ENCODE results near the gene ZNF808. TPM values are rescaled to one million over a fixed set of nuclear protein-coding genes. Genes with fewer than 3 reads are reported as not detected.
"Not testable (repeated sequence)": the region's sequence is repeated elsewhere in the genome, so short reads cannot be mapped to it uniquely, and the experiment has no call there.

The ZNF808 gene
- total RNA-seq = 10 to 100 TPM; 11.3 to 18.7 (median 14.2) TPM

DNA sequence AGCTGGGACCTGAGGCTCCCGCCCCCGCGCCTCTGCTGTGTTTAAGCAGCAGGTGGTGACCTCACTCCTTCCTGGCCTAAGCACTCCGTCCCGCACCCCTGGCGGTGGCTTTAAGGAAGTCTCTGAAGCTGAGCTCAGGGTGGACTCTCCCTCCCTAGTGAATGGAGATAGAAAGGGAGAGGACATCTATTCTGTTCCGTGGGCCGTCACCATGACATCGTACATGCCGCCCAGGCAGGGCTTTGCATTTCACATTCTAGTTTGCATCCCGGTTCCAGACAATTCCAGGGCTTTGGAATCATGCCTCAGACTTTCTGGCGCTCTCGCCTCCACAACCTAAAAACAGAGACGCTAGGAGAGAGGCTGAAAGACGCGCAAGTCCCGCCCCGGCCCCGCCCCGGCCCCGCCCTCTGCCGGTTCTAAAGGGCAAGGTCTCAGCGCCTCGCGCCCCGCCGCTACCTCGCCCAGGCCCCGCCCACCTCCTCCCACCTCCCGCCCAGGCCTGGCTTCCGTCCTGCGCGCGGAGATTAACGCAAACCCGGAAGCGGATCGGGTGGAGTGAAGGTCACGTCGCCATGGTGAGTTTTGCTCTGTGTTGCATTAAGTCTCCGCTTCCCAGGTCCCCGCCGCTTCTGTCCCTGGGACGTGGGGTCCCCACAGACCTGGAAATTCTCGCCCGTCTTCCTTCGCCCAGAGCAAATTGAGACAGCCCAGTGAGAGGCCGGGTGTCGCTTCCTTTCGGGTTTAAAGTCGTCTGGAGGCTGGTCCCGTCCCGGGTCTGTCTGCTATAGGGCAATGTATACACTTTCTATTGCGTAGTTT, at the start of gene ZNF808:
Gene ZNF808, plus strand, starts transcription at position 535 of the 822 bp plus-strand sequence. CDS start 15,617 bp downstream, outside the sequence.
- intact Hi-C loops (cut with DNase I) = loop anchor here (5.0 kb wide), 2 partner anchors 40 to 165 kb away; no protein-coding TSS in a partner anchor
- H3K4me1 ChIP-seq = peaks cover 12 to 27% (median 16%) of the 10 kb centered on the region in 4 donors
- TF ChIP-seq EP300 (IDR thresholded peaks at IDR 0.05) (no peak), POLR2AphosphoS5 (IDR thresholded peaks at IDR 0.05) (peak; percentile 71 to 72), POLR2A (IDR thresholded peaks at IDR 0.05; ENCODE audit: low read depth) (no peak)
- TF ChIP-seq, protein P1, sequence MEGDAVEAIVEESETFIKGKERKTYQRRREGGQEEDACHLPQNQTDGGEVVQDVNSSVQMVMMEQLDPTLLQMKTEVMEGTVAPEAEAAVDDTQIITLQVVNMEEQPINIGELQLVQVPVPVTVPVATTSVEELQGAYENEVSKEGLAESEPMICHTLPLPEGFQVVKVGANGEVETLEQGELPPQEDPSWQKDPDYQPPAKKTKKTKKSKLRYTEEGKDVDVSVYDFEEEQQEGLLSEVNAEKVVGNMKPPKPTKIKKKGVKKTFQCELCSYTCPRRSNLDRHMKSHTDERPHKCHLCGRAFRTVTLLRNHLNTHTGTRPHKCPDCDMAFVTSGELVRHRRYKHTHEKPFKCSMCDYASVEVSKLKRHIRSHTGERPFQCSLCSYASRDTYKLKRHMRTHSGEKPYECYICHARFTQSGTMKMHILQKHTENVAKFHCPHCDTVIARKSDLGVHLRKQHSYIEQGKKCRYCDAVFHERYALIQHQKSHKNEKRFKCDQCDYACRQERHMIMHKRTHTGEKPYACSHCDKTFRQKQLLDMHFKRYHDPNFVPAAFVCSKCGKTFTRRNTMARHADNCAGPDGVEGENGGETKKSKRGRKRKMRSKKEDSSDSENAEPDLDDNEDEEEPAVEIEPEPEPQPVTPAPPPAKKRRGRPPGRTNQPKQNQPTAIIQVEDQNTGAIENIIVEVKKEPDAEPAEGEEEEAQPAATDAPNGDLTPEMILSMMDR (IDR thresholded peaks at IDR 0.05) = peak; percentile 49 to 70 (median 70)
- peak; percentile 99 for DNase-seq (ENCODE audit: extremely low spot score)
- 0% methylated on average over 25 of the region's 54 CpGs for WGBS
- no peaks in the 10 kb centered on the region for H3K27me3 ChIP-seq
- H3K36me3 ChIP-seq = no peaks in the 10 kb centered on the region
- H3K27ac ChIP-seq (replicated peaks in 1 of 4) = peak within 1 kb of the TSS; percentile 83 to 95 (median 92)
- H3K9me3 ChIP-seq = no peaks in the 10 kb centered on the region
- peak within 1 kb of the TSS; percentile 68 to 81 (median 74) for H3K4me3 ChIP-seq

DNA sequence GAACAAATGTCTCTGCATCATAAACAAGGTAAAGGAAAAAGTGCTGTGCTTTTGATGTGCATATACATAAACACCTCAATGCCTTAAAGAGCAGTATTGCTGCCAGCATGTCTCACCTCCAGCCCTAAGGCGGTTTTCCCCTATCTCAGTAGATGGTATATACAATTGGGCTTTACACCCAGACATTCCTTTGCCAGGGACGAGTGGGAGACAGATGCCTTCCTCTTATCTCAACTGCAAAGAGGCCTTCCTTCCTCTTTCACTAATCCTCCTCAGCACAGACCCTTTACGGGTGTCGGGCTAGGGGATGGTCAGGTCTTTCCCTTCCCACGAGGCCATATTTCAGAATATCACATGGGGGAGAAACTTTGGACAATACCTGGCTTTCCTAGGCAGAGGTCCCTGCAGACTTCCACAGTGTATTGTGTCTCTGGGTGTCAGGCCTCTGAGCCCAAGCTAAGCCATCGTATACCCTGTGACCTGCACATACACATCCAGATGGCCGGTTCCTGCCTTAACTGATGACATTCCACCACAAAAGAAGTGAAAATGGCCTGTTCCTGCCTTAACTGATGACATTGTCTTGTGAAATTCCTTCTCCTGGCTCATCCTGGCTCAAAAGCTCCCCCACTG, 43.2 kb upstream of the ZNF808 start:
- H3K27me3 ChIP-seq; H3K4me3 ChIP-seq; DNase-seq (ENCODE audit: extremely low spot score); H3K27ac ChIP-seq (replicated peaks in 1 of 4); intact Hi-C loops (cut with DNase I); H3K36me3 ChIP-seq; H3K4me1 ChIP-seq: not testable (repeated sequence)
- 51% methylated on average over 7 of the region's 7 CpGs for WGBS
- H3K9me3 ChIP-seq = peaks cover 0 to 88% (median 83%) of the 10 kb centered on the region in 4 donors

DNA sequence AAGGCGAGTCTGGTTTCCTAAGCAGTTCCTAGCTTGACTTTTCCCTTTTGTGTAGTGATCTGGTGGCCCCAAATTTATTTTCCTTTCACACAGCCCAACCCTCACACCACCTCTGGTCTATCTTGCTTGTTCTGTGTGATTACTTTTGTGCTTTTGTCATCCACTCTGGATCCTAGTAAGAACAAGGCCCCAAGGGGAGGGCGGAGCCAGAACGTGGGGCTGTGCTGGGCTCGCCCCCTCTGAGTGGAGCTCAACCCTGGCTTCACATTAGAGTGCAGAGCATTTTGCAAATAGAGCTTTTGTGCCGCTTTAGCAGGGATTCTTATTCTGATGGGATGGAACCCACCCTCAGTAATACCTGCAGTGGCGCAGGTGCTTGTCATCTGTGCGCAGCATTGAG, 42.4 kb upstream of the ZNF808 start:
- H3K27me3 ChIP-seq; DNase-seq (ENCODE audit: extremely low spot score); H3K4me1 ChIP-seq; H3K4me3 ChIP-seq; H3K36me3 ChIP-seq; intact Hi-C loops (cut with DNase I); H3K27ac ChIP-seq (replicated peaks in 1 of 4): not testable (repeated sequence)
- H3K9me3 ChIP-seq = peaks cover 0 to 87% (median 79%) of the 10 kb centered on the region in 4 donors
- 45% methylated on average over 7 of the region's 7 CpGs for WGBS

DNA sequence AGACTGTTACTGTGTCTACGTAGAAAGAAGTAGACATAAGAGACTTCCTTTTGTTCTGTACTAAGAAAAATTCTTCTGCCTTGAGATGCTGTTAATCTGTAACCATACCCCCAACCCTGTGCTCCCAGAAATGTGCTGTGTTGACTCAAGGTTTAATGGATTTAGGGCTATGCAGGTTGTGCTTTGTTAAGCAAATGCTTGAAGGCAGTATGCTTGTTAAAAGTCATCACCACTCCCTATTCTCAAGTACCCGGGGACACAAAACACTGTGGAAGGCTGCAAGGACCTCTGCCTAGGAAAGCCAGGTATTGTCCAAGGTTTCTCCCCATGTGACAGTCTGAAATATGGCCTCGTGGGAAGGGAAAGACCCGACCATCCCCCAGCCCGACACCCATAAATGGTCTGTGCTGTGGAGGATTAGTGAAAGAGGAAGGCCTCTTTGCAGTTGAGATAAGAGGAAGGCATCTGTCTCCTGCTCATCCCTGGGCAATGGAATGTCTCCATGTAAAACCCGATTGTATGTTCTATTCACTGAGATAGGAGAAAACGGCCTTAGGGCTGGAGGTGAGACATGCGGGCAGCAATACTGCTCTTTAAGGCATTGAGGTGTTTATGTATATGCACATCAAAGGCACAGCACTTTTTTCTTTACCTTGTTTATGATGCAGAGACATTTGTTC, 41.8 kb upstream of the ZNF808 start:
- H3K4me1 ChIP-seq; DNase-seq (ENCODE audit: extremely low spot score); intact Hi-C loops (cut with DNase I); H3K4me3 ChIP-seq; H3K36me3 ChIP-seq; H3K27me3 ChIP-seq; H3K27ac ChIP-seq (replicated peaks in 1 of 4): not testable (repeated sequence)
- peaks cover 0 to 82% (median 73%) of the 10 kb centered on the region in 4 donors for H3K9me3 ChIP-seq
- WGBS = 15% methylated on average over 8 of the region's 8 CpGs

DNA sequence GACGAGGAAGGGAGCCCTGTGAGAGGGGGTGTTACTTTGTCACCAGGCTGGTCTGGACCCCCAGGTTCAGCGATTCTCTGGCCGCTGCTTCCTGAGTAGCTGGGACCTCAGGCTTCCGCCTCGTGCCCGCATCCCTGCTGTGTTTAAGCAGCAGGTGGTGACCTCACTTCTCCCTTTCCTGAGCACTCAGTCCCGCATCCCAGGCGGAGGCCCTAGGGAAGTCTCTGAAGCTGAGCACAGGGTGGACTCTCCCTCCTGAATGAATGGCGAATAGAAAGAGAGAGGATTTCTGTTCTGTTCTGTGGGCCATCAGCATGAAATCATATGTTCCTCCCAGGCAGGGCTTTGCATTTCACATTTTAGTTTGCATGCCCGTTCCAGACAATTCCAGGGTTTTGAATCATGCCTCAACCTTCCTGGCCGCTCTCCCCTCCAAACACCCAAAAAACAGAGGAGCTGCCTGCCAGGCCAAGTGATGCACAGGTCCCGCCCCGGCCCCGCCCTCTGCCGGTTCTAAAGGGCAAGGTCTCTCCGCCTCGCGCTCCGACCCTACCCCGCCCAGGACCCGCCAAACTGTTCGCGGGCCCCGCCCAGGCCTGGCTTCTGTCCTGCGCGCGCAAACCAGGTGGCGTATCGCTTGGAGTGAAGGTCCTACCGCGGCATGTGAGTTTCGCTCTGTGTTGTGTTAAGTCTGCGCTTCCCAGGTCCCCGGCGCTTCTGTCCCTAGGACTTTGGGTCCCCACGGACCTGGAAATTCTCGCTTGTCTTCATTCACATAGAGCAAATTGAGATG, 35.1 kb upstream of the ZNF808 start:
- intact Hi-C loops (cut with DNase I) = no loop called here
- Histone ChIP-seq H3K36me3 (peaks cover 0 to 8% (median 2%) of the 10 kb centered on the region in 4 donors), H3K9me3 (peaks cover 0 to 71% (median 31%) of the 10 kb centered on the region in 4 donors), H3K4me1 (peaks cover 0 to 15% (median 0%) of the 10 kb centered on the region in 4 donors), H3K27ac (replicated peaks in 1 of 4) (no peak overlapping the region), H3K4me3 (peak overlapping the region; percentile 34 to 48 (median 46)), H3K27me3 (no peaks in the 10 kb centered on the region)
- TF ChIP-seq, protein P1 (IDR thresholded peaks at IDR 0.05) = no peak
- TF ChIP-seq EP300 (IDR thresholded peaks at IDR 0.05) (no peak), POLR2A (IDR thresholded peaks at IDR 0.05; ENCODE audit: low read depth) (no peak), POLR2AphosphoS5 (IDR thresholded peaks at IDR 0.05) (no peak)
- DNase-seq (ENCODE audit: extremely low spot score) = no peak
- WGBS = 31% methylated on average over 17 of the region's 37 CpGs

Measured in esophagus muscularis mucosa (tissue), 4 donors.